HCT116 (cell line): Measurements from ENCODE around the gene PDK1. TPM values are rescaled to one million over a fixed set of nuclear protein-coding genes. Genes with fewer than 3 reads are reported as not detected.

ENCODE experiments used
- ATAC-seq: fragments of 200-7000 bp; cut with Tn5 transposase; 2 replicates; pipeline ENCODE4 v1.9.1; 2020; ENCODE audit warnings: mild to moderate bottlenecking, moderate library complexity
- BruUV-seq: library from RNA; stranded (reverse); fragments of 400-500 nt; replicated peaks from 2 replicates; lab custom pipeline; 2021; lab: Mats Ljungman, UMichigan
- CTCF ChIA-PET: fragments of 300-600 bp; sonication (Branson Sonifier 250); formaldehyde crosslinking; loops from one replicate; lab custom pipeline; 2021; ENCODE audit warnings: antibody characterized with exemption; lab: Charles Lee
- POLR2A ChIA-PET: fragments of 300-600, 350-600 bp; sonication (Branson Sonifier 250); formaldehyde crosslinking; loops from one replicate; lab custom pipeline; 2021; ENCODE audit warnings: antibody characterized with exemption; lab: Charles Lee
- RAD21 ChIA-PET, 2 experiments: fragments of 300-600 bp; sonication (Branson Sonifier 250); formaldehyde crosslinking; loops; one replicate each; lab custom pipeline; 2023; ENCODE audit warnings: low total read pairs in 2 of 2; ENCODE audit not compliant: uncharacterized antibody in 2 of 2, unreplicated experiment in 2 of 2, low non-redundant PET in 1 of 2; lab: Charles Lee
- DNase-seq: peaks from one replicate; pipeline ENCODE4 v3.0.0-alpha.2; 2010; ENCODE audit warnings: low read depth, low spot score
- H2AFZ ChIP-seq: fragments of 200-600 bp; shearing (Covaris generic), sonication (generic); 2 replicates; pipeline ENCODE4 v1.6.1; 2017; ENCODE audit warnings: low read depth, mixed run types, mixed read lengths, antibody characterized with exemption, low read length; ENCODE audit not compliant: poor library complexity, severe bottlenecking
- H3K27ac ChIP-seq: 2 replicates; pipeline ENCODE4 v1.5.1; 2012; ENCODE audit warnings: low read depth, low read length
- H3K27me3 ChIP-seq: fragments of 200-600 bp; sonication (generic); 2 replicates; pipeline ENCODE4 v1.6.1; 2016; ENCODE audit warnings: mixed run types, low read length, mixed read lengths; ENCODE audit not compliant: insufficient read depth
- H3K36me3 ChIP-seq, 2 experiments: fragments of 200-500 bp in 1 of 2; fragments of 200-600 bp in 1 of 2; sonication (Bioruptor generic) in 1 of 2; sonication (generic) in 1 of 2; 2 replicates each; pipeline versions ENCODE4 v1.5.1 to v1.6.1; 2014 to 2016; ENCODE audit warnings: low read length in 2 of 2, inconsistent platforms in 1 of 2, mixed read lengths in 1 of 2, mixed run types in 1 of 2; ENCODE audit not compliant: insufficient read depth in 2 of 2, control insufficient read depth in 1 of 2
- H3K4me1 ChIP-seq, 2 experiments: fragments of 200-600 bp in 1 of 2; sonication (generic) in 1 of 2; 2 replicates each; pipeline versions ENCODE4 v1.5.1 to v1.6.1; 2012 to 2017; ENCODE audit warnings: low read length in 2 of 2, inconsistent platforms in 1 of 2, mild to moderate bottlenecking in 1 of 2, mixed read lengths in 1 of 2, mixed run types in 1 of 2, moderate library complexity in 1 of 2; ENCODE audit not compliant: insufficient read depth in 2 of 2, control insufficient read depth in 1 of 2
- H3K4me2 ChIP-seq: fragments of 200-600 bp; sonication (generic); 2 replicates; pipeline ENCODE4 v1.6.1; 2017; ENCODE audit warnings: mixed run types, low read length, mixed read lengths
- H3K4me3 ChIP-seq, 2 experiments: fragments of 200-600 bp in 1 of 2; sonication (generic) in 1 of 2; replicated peaks in 1 of 2; 2 replicates each; pipeline ENCODE4 v1.5.1; 2011 to 2016; ENCODE audit warnings: low read length in 2 of 2, control low read depth in 1 of 2, low read depth in 1 of 2, mild to moderate bottlenecking in 1 of 2, mixed read lengths in 1 of 2, mixed run types in 1 of 2
- H3K79me2 ChIP-seq: fragments of 200-600 bp; sonication (generic); 2 replicates; pipeline ENCODE4 v1.6.1; 2017; ENCODE audit warnings: mild to moderate bottlenecking, mixed run types, low read length, moderate library complexity, mixed read lengths; ENCODE audit not compliant: insufficient read depth
- H3K9ac ChIP-seq: fragments of 200-600 bp; sonication (generic); 2 replicates; pipeline ENCODE4 v1.6.1; 2016; ENCODE audit warnings: low read length, mixed read lengths
- H3K9me2 ChIP-seq: fragments of 200-600 bp; sonication (generic), shearing (Covaris generic); 2 replicates; pipeline ENCODE4 v1.6.1; 2017; ENCODE audit warnings: mixed run types, mild to moderate bottlenecking, moderate library complexity; ENCODE audit not compliant: insufficient read depth
- H3K9me3 ChIP-seq, 2 experiments: fragments of 200-500 bp in 1 of 2; fragments of 200-600 bp in 1 of 2; sonication (Bioruptor generic) in 1 of 2; sonication (generic) in 1 of 2; 2 replicates each; pipeline ENCODE4 v1.6.1; 2014 to 2017; ENCODE audit warnings: low read length in 2 of 2, mixed read lengths in 2 of 2, inconsistent platforms in 1 of 2, low read depth in 1 of 2, mild to moderate bottlenecking in 1 of 2, mixed run types in 1 of 2, moderate library complexity in 1 of 2; ENCODE audit not compliant: control insufficient read depth in 1 of 2, insufficient read depth in 1 of 2
- H4K20me1 ChIP-seq: fragments of 200-600 bp; sonication (generic), shearing (Covaris generic); 2 replicates; pipeline ENCODE4 v1.6.1; 2017; ENCODE audit warnings: mixed run types, mild to moderate bottlenecking, moderate library complexity; ENCODE audit not compliant: insufficient read depth
- CEBPB ChIP-seq: IDR thresholded peaks from 2 replicates; pipeline ENCODE4 v1.6.1; 2012; ENCODE audit warnings: low read depth
- CTCF ChIP-seq, 3 experiments: fragments of 200-600 bp in 1 of 3; sonication (generic) in 1 of 3; IDR thresholded peaks in 2 of 3; conservative IDR thresholded peaks in 1 of 3; 2 replicates each; pipeline ENCODE4 v1.5.1; 2012 to 2017; ENCODE audit warnings: low read depth in 2 of 3, low read length in 2 of 3, antibody characterized with exemption in 1 of 3, borderline replicate concordance in 1 of 3, control low read depth in 1 of 3, mild to moderate bottlenecking in 1 of 3, mixed read lengths in 1 of 3, mixed run types in 1 of 3, moderate library complexity in 1 of 3; ENCODE audit not compliant: insufficient read depth in 1 of 3
- ELF1 ChIP-seq: IDR thresholded peaks from 2 replicates; pipeline ENCODE4 v1.6.1; 2012; ENCODE audit warnings: low read depth, borderline replicate concordance
- EZH2 ChIP-seq: fragments of 200-600 bp; sonication (generic); IDR thresholded peaks from 2 replicates; pipeline ENCODE4 v1.6.1; 2017; ENCODE audit warnings: antibody characterized with exemption, mixed run types
- FOSL1 ChIP-seq: IDR thresholded peaks from 2 replicates; pipeline ENCODE4 v1.6.1; 2012; ENCODE audit warnings: low read depth
- POLR2A ChIP-seq: IDR thresholded peaks from 2 replicates; pipeline ENCODE4 v1.7.0; 2011; ENCODE audit warnings: borderline replicate concordance; ENCODE audit not compliant: insufficient read depth, insufficient read length; ENCODE audit errors: extremely low read depth
- POLR2AphosphoS5 ChIP-seq: IDR thresholded peaks from 2 replicates; pipeline ENCODE4 v1.6.1; 2011; ENCODE audit warnings: mild to moderate bottlenecking, low read depth, low read length, moderate library complexity
- RAD21 ChIP-seq: IDR thresholded peaks from 2 replicates; pipeline ENCODE4 v1.6.1; 2012; ENCODE audit warnings: low read depth, mild to moderate bottlenecking
- REST ChIP-seq: IDR thresholded peaks from 2 replicates; pipeline ENCODE4 v1.6.1; 2012; ENCODE audit warnings: low read depth
- SP1 ChIP-seq: IDR thresholded peaks from 2 replicates; pipeline ENCODE4 v1.6.1; 2012; ENCODE audit warnings: low read depth
- SRF ChIP-seq: IDR thresholded peaks from 2 replicates; pipeline ENCODE4 v1.6.1; 2012; ENCODE audit warnings: low read depth
- TCF7L2 ChIP-seq: IDR thresholded peaks from 2 replicates; pipeline ENCODE4 v1.7.0; 2011; ENCODE audit warnings: borderline replicate concordance, inconsistent platforms; ENCODE audit not compliant: insufficient read depth, insufficient read length; ENCODE audit errors: extremely low read depth
- YY1 ChIP-seq: IDR thresholded peaks from 2 replicates; pipeline ENCODE4 v1.6.1; 2011; ENCODE audit warnings: low read length, low read depth, moderate library complexity, mild to moderate bottlenecking; ENCODE audit not compliant: insufficient replicate concordance; ENCODE audit errors: extremely low read depth
- ZBTB33 ChIP-seq: IDR thresholded peaks from 2 replicates; pipeline ENCODE4 v1.6.1; 2011; ENCODE audit warnings: mild to moderate bottlenecking, low read length, moderate library complexity; ENCODE audit not compliant: insufficient replicate concordance; ENCODE audit errors: extremely low read depth
- ZNF274 ChIP-seq: fragments of 200-500 bp; sonication (Bioruptor generic); IDR thresholded peaks from 2 replicates; pipeline ENCODE4 v1.6.1; 2014; ENCODE audit warnings: mild to moderate bottlenecking, low read depth, low read length, inconsistent platforms
- intact Hi-C: fragments of 100-400 bp; cut with micrococcal nuclease; formaldehyde crosslinking; loops from 2 replicates; pipeline ENCODE4 v1.10.0; 2022
- total RNA-seq: library from RNA; stranded (reverse); gene quantifications from one replicate; pipeline ENCODE4 v1.2.1, GENCODE V29; 2021; ENCODE audit not compliant: unreplicated experiment

The PDK1 gene
- total RNA-seq, 1 experiment from 2014 or later, result 21.3 TPM

DNA sequence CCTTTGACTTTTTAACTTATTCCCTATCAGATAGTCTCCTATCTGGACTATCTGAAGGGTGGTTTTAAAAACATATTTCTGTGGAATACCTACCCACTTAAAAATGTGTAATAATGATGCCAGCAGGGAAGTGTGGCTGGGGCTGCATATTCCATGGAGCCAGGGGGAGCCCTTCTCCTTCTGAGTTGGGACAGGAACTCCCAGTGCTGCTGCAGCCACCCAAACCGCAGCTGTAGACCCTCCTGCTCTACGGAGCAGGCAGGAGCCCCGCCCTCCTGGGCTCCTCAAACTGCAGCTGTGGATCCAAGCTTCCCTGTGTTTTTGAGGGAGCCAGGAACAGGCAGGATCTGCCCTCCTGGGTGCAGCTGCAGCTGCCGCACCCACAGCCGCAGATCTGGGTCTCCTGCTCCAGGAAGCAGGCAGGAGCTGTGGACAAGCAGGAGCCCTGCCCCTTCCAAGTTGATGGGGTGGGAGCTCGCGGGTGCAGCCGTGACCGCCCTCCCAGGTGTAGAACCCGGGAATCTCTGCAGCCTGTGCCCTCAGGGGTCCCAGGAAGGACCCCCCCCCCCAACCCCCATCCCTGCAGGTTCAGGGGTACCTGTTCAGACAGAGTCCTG is 57.8 kb downstream of the PDK1 start:
- no peak for ATAC-seq
- Histone ChIP-seq H3K9me2 (no peaks in the 10 kb centered on the region), H3K4me2 (no peak overlapping the region)
- TF ChIP-seq POLR2AphosphoS5, result no peak
- TF ChIP-seq SP1, result no peak
- TF ChIP-seq YY1, result no peak
- no peak for TF ChIP-seq POLR2A
- no peak for TF ChIP-seq RAD21
- no peak for TF ChIP-seq EZH2
- no peak for TF ChIP-seq REST
- TF ChIP-seq ZBTB33, result no peak
- no peak for TF ChIP-seq ELF1
- no peak for TF ChIP-seq ZNF274
- no peak for TF ChIP-seq CEBPB
- no peak for TF ChIP-seq SRF
- TF ChIP-seq TCF7L2, result no peak
- no peak for TF ChIP-seq FOSL1
- no peak for TF ChIP-seq CTCF (IDR thresholded peaks at IDR 0.05 in 2 of 3, conservative IDR thresholded peaks at IDR 0.05 in 1 of 3; ENCODE audit: borderline replicate concordance in 1 of 3, insufficient read depth in 1 of 3, low read depth in 2 of 3, low read length in 2 of 3)
- TF ChIP-seq, all 23 proteins: peak for 0
- POLR2A ChIA-PET, result no interaction called here
- Histone ChIP-seq H3K79me2 (no peaks in the 10 kb centered on the region), H3K9me3 (no peaks in the 10 kb centered on the region), H3K27me3 (no peaks in the 10 kb centered on the region), H3K4me1 (no peaks in the 10 kb centered on the region), H2AFZ (no peak overlapping the region), H4K20me1 (no peaks in the 10 kb centered on the region), H3K27ac (no peak overlapping the region), H3K9ac (no peak overlapping the region), H3K4me3 (no peak overlapping the region), H3K36me3 (no peaks in the 10 kb centered on the region; a peak in 1 of 4 replicates)
- no peak for DNase-seq
- RAD21 ChIA-PET, result no interaction called here
- CTCF ChIA-PET, result interaction anchor here (1.1 kb wide), 1 partner anchor 17 kb away, joined by 3 read pairs; no protein-coding TSS in a partner anchor
- no TSS peak for BruUV-seq
- intact Hi-C loops, result no loop called here
